Measurements from ENCODE around the gene PCSK1.

GRCh38 chr5:96415897-96416296, 17.2 kb downstream of the PCSK1 start:
- TF ChIP-seq SP1 (IDR thresholded peaks at IDR 0.05) (no peak), BHLHE40 (IDR thresholded peaks at IDR 0.05; ENCODE audit: borderline replicate concordance) (no peak), FOXM1 (IDR thresholded peaks at IDR 0.05; ENCODE audit: borderline replicate concordance) (no peak), FOXK2 (IDR thresholded peaks at IDR 0.05) (no peak), SUZ12 (IDR thresholded peaks at IDR 0.05) (no peak), FOXA1 (IDR thresholded peaks at IDR 0.05) (no peak), HDGF (IDR thresholded peaks at IDR 0.05; ENCODE audit: borderline replicate concordance) (no peak), ZNF384 (IDR thresholded peaks at IDR 0.05) (no peak), TARDBP (IDR thresholded peaks at IDR 0.05) (no peak)
